ENCODE results near the gene SPATA13. TPM values are rescaled to one million over a fixed set of nuclear protein-coding genes. Genes with fewer than 3 reads are reported as not detected.

SPATA13 gene
- total RNA-seq, 1 donor from 2014 or later: 2.7 TPM

DNA sequence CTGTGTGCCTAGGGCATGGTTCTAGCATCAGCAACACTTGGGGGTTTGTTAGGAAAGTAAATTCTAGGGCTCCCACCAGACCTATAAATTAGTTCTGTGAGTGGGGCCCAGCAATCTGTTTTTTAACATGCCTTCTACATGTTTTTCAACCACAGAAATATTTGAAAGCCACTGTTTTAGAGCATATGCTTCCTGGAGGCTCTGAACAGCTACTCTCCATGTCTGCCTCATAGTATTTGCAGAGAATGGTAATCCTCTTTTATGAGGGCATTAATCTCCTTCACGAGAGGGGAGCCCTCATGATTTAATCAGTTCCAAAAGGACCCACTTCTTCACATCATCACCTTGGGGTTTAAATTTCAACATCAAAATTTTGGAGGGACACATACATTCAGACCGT lies 6.0 kb downstream of the SPATA13 start:
- H3K4me1 Mint-ChIP-seq (ENCODE audit: unreplicated experiment): peaks cover 27% of the 10 kb centered on the region
- no peaks in the 10 kb centered on the region for H3K36me3 Mint-ChIP-seq (ENCODE audit: unreplicated experiment)

GRCh38 chr13:24167666-24168391 lies 7.3 kb downstream of the SPATA13 start:
- Mint-ChIP-seq H3K4me1 (ENCODE audit: unreplicated experiment) (peaks cover 15% of the 10 kb centered on the region), H3K27ac (ENCODE audit: unreplicated experiment) (no peak overlapping the region), H3K36me3 (ENCODE audit: unreplicated experiment) (no peaks in the 10 kb centered on the region), H3K27me3 (ENCODE audit: unreplicated experiment) (no peaks in the 10 kb centered on the region), H3K4me3 (ENCODE audit: unreplicated experiment) (no peak overlapping the region), H3K9me3 (ENCODE audit: unreplicated experiment) (no peaks in the 10 kb centered on the region)
- DNase-seq (ENCODE audit: extremely low spot score, unreplicated experiment): no peak
- no peak for TF ChIP-seq CTCF (IDR thresholded peaks at IDR 0.05)

More for the DNA sequence above, 6.0 kb downstream of the SPATA13 start:
- Mint-ChIP-seq H3K9me3 (ENCODE audit: unreplicated experiment) (no peaks in the 10 kb centered on the region), H3K4me3 (ENCODE audit: unreplicated experiment) (no peak overlapping the region), H3K27ac (ENCODE audit: unreplicated experiment) (no peak overlapping the region), H3K27me3 (ENCODE audit: unreplicated experiment) (no peaks in the 10 kb centered on the region)
- TF ChIP-seq CTCF (IDR thresholded peaks at IDR 0.05): no peak
- DNase-seq (ENCODE audit: extremely low spot score, unreplicated experiment): no peak

DNA sequence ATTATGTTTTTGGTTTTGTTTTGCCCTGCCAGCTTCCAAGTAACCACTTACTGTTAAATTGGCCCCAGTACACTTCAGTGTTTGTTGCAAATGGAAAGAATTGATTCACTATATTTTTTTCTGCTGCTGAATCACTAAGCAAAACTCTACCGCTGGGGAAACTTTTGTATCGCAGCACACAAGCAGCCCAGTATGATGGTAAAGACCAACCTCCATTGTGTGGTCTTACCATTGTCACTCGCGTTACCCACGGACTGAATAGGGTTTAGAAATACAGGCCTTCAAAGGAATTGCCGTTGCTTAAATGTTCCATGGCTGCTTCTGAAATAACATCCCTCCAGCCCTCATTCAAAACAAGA lies 7.9 kb downstream of the SPATA13 start:
- no peak overlapping the region for H3K4me3 Mint-ChIP-seq (ENCODE audit: unreplicated experiment)

GRCh38 chr13:24168979-24169378 lies 8.5 kb downstream of the SPATA13 start:
- Mint-ChIP-seq H3K27me3 (ENCODE audit: unreplicated experiment) (no peaks in the 10 kb centered on the region), H3K4me3 (ENCODE audit: unreplicated experiment) (no peak overlapping the region), H3K9me3 (ENCODE audit: unreplicated experiment) (no peaks in the 10 kb centered on the region), H3K4me1 (ENCODE audit: unreplicated experiment) (peaks cover 15% of the 10 kb centered on the region), H3K27ac (ENCODE audit: unreplicated experiment) (no peak overlapping the region), H3K36me3 (ENCODE audit: unreplicated experiment) (no peaks in the 10 kb centered on the region)
- no peak for DNase-seq (ENCODE audit: extremely low spot score, unreplicated experiment)
- no peak for TF ChIP-seq CTCF (IDR thresholded peaks at IDR 0.05)

More for the DNA sequence above, 7.9 kb downstream of the SPATA13 start:
- H3K27me3 Mint-ChIP-seq (ENCODE audit: unreplicated experiment): no peaks in the 10 kb centered on the region
- H3K27ac Mint-ChIP-seq (ENCODE audit: unreplicated experiment): no peak overlapping the region
- no peak for DNase-seq (ENCODE audit: extremely low spot score, unreplicated experiment)
- H3K9me3 Mint-ChIP-seq (ENCODE audit: unreplicated experiment): no peaks in the 10 kb centered on the region
- TF ChIP-seq CTCF (IDR thresholded peaks at IDR 0.05): no peak
- H3K4me1 Mint-ChIP-seq (ENCODE audit: unreplicated experiment): peaks cover 15% of the 10 kb centered on the region
- no peaks in the 10 kb centered on the region for H3K36me3 Mint-ChIP-seq (ENCODE audit: unreplicated experiment)

- Mint-ChIP-seq H3K9me3 (ENCODE audit: unreplicated experiment) (no peaks in the 10 kb centered on the region), H3K27me3 (ENCODE audit: unreplicated experiment) (no peaks in the 10 kb centered on the region), H3K4me1 (ENCODE audit: unreplicated experiment) (peaks cover 3% of the 10 kb centered on the region), H3K27ac (ENCODE audit: unreplicated experiment) (no peak overlapping the region), H3K4me3 (ENCODE audit: unreplicated experiment) (no peak overlapping the region), H3K36me3 (ENCODE audit: unreplicated experiment) (no peaks in the 10 kb centered on the region)
- DNase-seq (ENCODE audit: extremely low spot score, unreplicated experiment): no peak
- no peak for TF ChIP-seq CTCF (IDR thresholded peaks at IDR 0.05)
Measured at GRCh38 chr13:24172071-24172470, 11.6 kb downstream of the SPATA13 start.

Measured in osteocyte (in vitro differentiated cells).